NCI-H1105 treated with DMSO at 0.1 percent for 48 hours (cell line): ENCODE data around the gene CCDC57.

Source experiments
- DNase-seq: peaks from one replicate; lab custom pipeline; 2025; lab: John Stamatoyannopoulos, UW

The CCDC57 gene

DNA sequence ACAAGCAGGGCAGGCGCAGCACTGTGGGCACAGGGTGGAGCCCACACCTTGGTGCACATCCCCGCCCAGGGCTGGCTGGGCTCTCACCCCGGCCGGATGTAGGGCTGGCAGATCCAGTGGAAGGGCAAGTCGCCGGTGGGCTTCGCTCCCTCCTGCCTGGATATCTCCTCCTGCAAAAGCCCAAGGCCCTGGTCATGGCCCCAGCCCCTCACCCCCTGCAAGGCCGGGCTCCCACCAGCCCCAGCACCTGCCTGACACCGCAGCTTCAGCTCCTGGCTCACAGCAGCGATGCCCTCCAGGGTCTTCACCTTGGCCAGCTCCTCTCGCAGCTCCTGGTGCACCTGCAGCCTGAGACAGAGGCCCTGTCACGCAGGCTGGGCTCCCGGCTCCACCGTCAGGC, 152.0 kb downstream of the CCDC57 start:
- DNase-seq, result no peak

DNA sequence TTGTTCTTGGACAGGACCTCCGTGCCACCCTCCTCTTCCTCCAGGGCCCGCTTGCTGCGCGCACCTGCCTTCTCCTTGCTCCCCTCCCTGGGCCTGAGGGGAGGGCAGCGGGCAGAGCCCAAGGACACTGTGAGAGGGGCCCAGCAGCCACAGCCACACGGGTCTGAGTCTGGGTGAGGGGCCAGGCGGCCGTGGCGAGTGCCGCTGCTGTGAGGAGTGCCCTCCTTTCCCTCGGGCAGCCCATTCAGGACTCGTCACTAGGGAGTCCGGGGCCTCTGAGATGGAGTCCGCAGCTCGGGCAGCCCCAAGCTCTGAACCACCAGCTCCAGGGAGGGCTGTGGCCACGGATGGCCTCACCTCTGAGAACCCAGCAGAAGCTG, 152.7 kb downstream of the CCDC57 start:
- no peak for DNase-seq

DNA sequence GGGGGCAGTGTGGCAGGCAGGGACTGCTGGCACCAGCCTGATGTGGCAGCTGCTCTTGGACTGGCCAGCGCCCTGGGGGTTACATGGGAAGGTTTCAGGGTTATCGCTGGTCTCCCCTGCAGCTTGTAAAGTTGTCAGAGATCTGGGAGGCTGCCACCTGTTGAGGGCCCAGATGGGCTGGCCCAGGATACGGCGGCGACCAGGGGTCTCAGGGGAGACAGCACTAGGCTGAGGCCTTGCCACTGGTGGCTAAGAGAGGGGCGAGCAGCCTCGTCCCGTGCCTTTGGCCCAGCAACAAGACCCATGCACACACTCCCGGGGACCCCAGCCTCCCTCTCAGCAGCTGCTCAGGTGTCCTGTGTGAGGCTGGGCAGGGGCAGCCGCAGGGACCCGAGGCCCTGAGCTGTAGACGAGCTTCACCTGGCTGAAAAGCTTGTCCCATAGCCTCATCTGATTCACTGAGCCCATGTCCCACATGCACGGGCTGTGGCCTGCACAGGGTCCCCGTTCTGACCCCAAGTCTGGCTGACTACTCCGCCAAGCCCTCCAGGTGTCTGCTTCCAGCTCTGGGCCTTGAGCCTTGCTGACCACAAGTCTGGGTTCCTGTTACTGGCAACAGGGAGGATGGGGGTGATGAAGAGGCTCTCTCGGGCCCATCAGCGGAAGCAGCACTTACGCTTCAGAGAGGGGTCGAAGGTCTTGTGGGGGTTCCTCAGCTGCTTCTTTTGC, 153.2 kb downstream of the CCDC57 start:
- no peak for DNase-seq

DNA sequence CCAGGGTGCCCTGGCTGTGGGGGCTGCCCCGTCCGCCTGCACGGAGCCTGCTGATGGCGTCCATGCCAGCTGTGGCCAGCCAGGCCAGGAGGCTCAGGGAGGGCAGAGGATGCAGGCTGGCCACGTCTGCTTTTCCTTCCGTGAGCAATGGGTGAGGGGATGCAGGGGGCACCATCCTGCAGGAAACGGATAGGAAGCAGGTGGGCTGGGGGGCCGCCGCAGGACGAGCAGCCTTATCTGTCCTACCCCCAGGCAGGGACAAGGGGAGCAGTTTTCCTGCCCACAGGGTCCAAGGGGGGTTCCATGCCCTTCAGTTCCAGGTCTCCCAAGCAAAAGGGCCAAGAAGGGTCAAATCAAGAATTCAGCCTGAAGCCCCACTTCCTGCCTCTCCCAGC, 153.8 kb downstream of the CCDC57 start:
- DNase-seq, result no peak

DNA sequence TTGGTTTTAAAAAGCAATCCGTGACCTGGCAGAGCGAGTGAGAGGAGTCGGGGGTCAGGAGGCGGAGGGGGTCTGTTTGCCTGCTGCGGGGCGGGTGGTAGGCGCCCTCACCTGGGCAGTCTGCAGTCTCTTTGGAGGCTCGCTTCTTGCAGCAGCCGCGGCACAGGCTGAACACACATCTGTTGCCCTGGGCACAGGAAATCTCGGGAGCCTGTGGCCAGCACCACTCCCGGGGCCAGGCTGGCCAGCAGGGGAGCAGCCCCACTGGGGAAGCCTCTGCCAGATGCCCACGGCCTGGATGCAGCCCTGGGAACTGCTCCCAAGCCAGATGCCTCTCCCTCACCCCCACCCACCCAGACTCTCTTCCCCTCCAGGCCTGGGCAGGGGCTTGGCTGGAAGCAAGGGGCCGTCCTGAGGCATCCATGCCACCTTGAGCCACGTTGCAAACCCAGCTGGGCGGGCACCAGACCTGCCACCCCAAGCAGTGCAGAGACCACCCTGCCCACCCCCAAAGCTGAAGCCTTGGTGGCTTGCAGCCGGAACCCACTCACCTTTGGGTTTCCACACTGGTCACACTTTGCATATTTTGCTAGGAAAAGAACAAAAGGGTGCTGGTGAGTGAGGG, 154.3 kb downstream of the CCDC57 start:
- no peak for DNase-seq

DNA sequence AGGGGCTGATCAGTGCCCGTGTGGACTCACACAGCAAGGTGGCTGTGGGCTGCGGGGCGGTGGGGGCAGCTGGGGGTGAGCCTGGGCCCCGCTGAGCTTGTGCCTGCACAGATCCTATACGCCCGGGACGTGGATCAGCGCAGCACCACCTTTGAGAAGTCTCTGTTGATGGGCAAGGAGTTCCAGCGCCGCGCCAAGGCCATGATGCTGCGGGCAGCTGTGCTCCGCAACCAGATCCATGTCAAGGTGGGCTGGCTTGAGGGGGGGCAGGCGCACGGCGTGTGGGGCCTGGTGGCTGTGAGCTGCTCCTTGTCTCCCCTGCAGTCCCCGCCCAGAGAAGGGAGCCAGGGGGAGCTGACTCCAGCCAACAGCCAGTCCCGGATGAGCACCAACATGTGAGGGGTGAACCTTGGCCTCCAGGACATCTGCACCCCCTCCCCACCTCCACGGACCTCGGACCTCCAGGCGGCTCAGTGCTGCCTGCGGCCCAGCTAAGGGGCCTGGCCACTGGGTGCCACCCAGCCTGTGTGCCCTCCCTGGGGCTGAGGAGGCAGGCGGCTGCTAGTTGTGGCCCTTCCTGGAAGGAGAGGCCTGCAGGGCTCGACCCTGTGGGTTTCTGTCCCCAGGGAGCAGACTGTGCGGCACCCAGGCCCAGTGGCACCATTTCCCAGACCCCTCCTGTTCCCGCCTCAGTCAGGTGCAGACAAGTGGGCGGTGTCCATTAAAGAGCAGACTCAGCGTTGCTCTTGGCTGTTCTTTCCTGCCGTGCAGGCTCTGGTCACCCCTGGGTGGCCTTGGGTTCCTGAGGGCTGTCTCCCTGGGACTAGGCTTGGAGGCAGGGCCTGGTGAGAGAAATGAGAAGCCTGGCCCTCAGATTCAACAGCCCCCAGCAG, 155.7 kb downstream of the CCDC57 start:
- no peak for DNase-seq

DNA sequence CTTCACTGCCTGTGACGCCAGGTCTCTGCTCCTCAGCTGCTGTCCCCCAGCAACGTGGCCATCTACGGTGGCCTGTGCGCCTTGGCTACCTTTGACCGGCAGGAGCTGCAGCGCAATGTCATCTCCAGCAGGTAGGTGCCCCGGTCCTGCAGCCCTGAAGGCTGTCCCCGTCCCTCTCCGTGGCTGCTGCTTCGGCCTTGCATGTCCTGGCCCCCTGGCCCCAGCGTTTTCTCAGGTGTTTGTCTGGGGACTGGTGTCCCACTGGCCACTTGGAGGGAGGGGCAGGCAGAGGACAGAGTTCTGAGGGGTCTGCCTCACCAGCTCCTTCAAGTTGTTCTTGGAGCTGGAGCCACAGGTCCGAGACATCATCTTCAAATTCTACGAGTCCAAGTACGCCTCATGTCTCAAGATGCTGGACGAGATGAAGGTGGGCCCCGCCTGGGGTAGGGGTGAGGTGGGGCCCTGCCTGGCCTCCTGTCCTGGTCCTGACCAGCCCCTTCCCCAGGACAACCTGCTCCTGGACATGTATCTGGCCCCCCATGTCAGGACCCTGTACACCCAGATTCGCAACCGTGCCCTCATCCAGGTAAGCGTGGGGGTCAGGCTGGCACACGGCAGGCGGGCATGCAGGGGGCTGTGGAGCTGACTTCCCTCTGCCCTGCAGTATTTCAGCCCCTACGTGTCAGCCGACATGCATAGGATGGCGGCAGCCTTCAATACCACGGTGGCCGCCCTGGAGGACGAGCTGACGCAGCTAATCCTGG, 156.5 kb downstream of the CCDC57 start:
- no peak for DNase-seq

DNA sequence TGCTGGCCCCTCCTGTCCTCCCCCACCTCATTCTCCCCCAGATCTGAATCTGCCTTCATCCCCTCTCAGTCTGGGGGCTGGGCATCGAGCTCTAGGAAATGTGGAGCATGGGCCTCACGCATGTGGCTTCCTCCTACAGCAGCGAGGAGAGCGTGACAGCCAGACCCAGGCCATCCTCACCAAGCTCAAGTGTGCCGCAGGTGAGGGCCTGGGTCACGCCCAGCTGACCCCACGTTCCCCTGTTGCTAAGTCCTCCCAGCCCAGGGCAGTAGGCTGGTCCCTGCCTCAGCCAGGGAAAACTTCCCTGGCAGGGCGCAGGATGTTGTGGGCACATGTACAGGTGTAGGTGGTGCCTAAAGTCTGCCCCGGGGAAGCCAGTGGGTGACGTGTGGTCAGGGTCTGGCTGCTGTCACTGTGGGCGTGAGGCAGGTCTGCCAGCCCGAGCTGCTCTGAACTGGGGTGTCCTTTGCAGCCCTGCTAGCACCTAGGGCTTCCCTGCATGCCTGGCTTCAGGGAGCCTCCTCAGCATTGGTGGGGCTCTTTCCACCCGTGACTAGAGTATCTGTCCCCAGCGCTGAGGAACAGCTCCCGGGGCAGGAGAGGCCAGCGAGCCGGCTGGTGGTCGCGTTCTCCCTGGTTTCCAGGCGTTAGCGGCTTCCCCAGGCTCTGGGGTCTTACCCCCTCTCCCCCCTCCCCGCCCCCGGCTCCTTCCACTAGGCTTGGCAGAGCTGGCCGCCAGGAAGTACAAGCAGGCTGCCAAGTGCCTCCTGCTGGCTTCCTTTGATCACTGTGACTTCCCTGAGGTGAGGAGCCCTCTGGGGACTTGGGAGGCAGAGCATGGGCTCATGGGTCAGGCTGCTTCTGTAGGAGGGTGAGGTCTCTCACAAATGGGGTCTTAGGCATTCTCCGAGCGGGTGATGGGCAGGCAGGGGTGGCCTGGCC, 157.3 kb downstream of the CCDC57 start:
- no peak for DNase-seq

DNA sequence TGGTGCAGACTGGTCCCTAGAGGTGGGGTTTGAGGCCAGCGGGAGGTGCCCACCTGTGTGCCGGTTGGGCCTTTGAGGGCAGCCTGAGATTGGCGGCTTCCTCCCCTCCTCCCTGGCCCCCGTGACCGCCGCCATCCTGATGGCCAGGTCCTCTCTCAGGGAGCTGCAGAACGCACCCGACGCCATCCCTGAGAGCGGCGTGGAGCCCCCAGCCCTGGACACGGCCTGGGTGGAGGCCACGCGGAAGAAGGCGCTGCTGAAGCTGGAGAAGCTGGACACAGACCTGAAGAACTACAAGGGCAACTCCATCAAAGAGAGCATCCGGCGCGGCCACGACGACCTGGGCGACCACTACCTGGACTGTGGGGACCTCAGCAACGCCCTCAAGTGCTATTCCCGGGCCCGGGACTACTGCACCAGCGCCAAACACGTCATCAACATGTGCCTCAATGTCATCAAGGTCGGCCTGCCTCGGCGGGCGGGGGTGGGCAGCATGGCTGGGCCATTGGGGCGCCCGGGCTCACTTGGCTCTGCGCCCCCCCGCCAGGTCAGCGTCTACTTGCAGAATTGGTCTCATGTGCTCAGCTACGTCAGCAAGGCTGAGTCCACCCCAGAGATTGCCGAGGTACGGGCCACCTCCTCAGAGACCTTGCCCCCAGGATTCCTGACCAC, 158.2 kb downstream of the CCDC57 start:
- no peak for DNase-seq

DNA sequence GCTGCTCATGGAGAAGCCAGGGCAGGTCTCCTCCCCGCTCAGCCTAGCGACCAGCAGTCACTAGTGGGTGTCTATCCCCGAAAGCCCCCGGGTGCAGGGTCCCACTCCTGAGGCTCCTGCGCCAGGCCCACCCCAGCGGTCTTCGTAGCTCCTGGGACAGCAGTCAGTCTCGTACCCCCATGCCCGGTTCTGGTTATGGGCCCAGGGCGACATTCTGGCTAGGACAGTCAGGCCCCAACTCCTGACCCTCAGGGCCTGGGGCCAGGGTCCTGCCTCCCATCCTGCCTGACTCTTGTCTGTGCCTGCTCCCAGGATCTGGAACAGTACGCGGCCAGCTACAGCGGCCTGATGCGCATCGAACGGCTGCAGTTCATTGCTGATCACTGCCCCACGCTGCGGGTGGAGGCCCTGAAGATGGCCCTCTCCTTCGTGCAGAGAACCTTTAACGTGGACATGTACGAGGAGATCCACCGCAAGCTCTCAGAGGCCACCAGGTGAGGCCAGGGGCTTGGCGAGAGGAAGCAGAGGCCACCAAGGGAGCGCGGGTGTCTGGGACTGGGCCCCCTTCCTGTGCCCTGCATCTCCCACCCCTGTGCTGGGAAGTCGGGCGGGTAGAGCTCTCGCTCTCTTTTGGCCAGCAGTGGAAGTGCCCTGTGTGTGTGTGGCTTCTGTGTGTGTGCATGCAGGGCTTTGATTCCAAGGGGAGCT, 158.9 kb downstream of the CCDC57 start:
- DNase-seq, result no peak

DNA sequence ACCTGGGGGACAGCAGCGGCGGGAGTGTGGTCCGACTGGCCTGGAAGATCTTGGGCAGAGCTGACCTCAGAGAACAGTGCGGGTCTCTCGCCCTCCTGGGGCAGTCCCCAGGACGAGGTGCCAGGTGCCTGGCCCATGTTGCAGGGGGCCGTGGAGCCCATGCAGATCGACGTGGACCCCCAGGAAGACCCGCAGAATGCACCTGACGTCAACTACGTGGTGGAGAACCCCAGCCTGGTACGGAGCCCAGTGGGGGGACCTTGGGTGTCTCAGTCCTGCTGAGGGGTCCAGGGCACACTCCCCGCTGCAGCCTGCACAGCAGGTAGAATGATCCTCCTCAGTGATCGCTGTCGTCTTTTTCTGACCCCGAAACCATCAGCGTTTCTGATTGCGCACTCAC, 159.5 kb downstream of the CCDC57 start:
- no peak for DNase-seq

DNA sequence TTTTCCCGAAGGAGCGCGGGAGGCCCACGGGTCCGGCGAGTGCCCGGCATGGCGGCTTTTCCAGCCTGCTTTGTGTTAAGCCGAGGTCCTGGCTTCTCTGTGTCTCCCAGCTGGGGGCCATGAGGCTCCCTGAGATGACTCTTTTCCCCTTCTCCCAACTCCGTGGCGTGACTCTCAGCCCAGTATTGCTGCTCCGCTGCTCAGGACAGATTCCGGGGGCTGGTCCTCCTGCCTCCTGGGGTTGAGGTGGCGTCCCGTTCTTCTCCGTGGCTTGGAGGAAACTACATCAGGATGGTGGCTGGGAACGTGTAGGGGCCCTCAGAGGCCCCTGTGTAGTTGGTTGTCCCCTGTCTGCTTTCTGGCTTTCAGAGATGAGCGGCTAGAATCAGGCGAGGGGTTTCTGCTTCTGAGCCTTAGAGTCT, 160.0 kb downstream of the CCDC57 start:
- DNase-seq, result no peak

DNA sequence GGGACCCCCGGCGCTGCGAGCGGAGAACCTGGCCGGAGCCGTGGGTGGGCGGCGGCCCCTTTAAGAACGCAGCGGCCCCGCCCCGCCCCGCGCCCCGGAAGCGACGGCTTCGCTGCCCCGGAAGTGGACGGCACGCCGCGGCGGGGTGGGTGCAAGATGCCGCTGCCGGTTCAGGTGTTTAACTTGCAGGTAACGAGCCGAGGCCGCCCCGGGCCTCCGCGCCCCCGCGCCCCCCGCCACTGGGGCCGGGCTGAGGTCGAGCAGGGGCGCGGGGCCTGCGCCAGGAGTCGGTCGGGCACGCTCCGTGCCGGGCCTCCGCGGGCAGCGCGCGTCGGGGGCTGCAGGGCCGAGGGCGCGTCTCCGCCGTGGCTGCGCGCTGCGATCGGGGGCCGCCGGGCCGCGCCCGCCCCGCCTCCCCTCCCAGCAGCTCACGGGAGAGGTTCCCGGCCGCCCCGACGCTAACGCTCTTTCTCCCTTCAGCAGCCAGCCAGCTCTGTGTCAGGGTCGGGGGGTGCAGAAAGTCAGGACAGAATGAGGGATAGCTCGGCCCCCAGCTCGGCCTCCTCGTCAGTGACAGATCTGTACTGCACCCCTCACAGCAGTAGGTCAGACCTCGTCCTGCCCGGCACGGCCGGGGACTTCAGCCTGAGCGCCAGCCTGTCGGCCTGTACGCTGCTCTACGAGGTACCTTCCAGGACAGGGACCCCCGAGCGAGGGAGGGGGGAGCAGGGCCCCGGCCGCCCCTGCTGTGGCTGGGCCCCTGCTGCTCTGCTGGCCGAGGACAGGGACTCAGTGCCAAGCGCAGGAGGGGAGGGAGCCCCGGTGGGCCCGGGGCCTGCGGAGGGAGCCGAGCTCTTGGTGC, 160.6 kb downstream of the CCDC57 start, which contains the start of the genes GPS1 and RFNG:
TSS of gene GPS1 (plus strand) at position 123 of the 862 bp plus-strand sequence. CDS start at position 157, 34 bp downstream.
TSS of gene RFNG (minus strand) at position 36 of the 862 bp plus-strand sequence. CDS start 45 bp downstream, outside the sequence.
- peak; percentile 51 for DNase-seq
